OCI-LY7 (cell line): ENCODE results near the gene RASA2. TPM values are rescaled to one million over a fixed set of nuclear protein-coding genes. Genes with fewer than 3 reads are reported as not detected.

ENCODE experiments used
- BruUV-seq: library from RNA; stranded (reverse); fragments of 400-500 nt; replicated peaks from 2 replicates; lab custom pipeline; 2021; lab: Mats Ljungman, UMichigan
- CTCF ChIA-PET: fragments of 300-600 bp; sonication (Branson Sonifier 250); formaldehyde crosslinking; loops from one replicate; lab custom pipeline; 2022; ENCODE audit warnings: antibody characterized with exemption; ENCODE audit not compliant: unreplicated experiment; lab: Charles Lee
- POLR2A ChIA-PET: fragments of 300-600 bp; sonication (Branson Sonifier 250); formaldehyde crosslinking; loops from one replicate; lab custom pipeline; 2022; ENCODE audit warnings: antibody characterized with exemption; lab: Charles Lee
- DNase-seq: peaks from one replicate; pipeline ENCODE4 v3.0.0-alpha.2; 2015; ENCODE audit warnings: low spot score
- H2AFZ ChIP-seq: fragments of 200-600 bp; sonication (generic), shearing (Covaris generic); 2 replicates; pipeline ENCODE4 v1.6.1; 2014; ENCODE audit warnings: mild to moderate bottlenecking, antibody characterized with exemption, low read length, moderate library complexity
- H3K27ac ChIP-seq: fragments of 200-600 bp; sonication (generic); 2 replicates; pipeline ENCODE4 v1.5.1; 2014; ENCODE audit warnings: mixed run types, low read depth, mild to moderate bottlenecking, moderate library complexity, low read length, inconsistent platforms; ENCODE audit not compliant: poor library complexity, severe bottlenecking
- H3K36me3 ChIP-seq: fragments of 200-600 bp; sonication (generic); 2 replicates; pipeline ENCODE4 v1.6.1; 2014; ENCODE audit warnings: mild to moderate bottlenecking, antibody characterized with exemption, low read length, moderate library complexity, mixed read lengths; ENCODE audit not compliant: insufficient read depth
- H3K4me1 ChIP-seq: fragments of 200-600 bp; sonication (generic); 2 replicates; pipeline ENCODE4 v1.5.1; 2014; ENCODE audit warnings: mild to moderate bottlenecking, low read length; ENCODE audit not compliant: insufficient read depth, poor library complexity, severe bottlenecking
- H3K4me2 ChIP-seq: fragments of 200-600 bp; sonication (generic); 2 replicates; pipeline ENCODE4 v1.6.1; 2014; ENCODE audit warnings: mild to moderate bottlenecking, low read length
- H3K4me3 ChIP-seq: fragments of 200-600 bp; sonication (generic); 2 replicates; pipeline ENCODE4 v1.5.1; 2014; ENCODE audit warnings: mild to moderate bottlenecking, low read depth, low read length; ENCODE audit not compliant: poor library complexity, severe bottlenecking
- H3K79me2 ChIP-seq: fragments of 200-600 bp; sonication (generic); 2 replicates; pipeline ENCODE4 v1.6.1; 2016; ENCODE audit warnings: low read depth, mild to moderate bottlenecking, low read length, moderate library complexity, mixed read lengths; ENCODE audit not compliant: insufficient read depth
- H3K9me2 ChIP-seq: fragments of 200-600 bp; sonication (generic); 2 replicates; pipeline ENCODE4 v1.6.1; 2016; ENCODE audit warnings: mild to moderate bottlenecking, low read length, mixed read lengths; ENCODE audit not compliant: insufficient read depth
- H3K9me3 ChIP-seq: fragments of 200-600 bp; sonication (generic); 2 replicates; pipeline ENCODE4 v1.6.1; 2014; ENCODE audit warnings: mild to moderate bottlenecking, mixed run types, low read length, mixed read lengths
- H4K20me1 ChIP-seq: fragments of 200-600 bp; sonication (generic); 2 replicates; pipeline ENCODE4 v1.6.1; 2014; ENCODE audit warnings: mild to moderate bottlenecking, antibody characterized with exemption, low read length, moderate library complexity, mixed read lengths; ENCODE audit not compliant: insufficient read depth
- EZH2phosphoT487 ChIP-seq: fragments of 200-600 bp; sonication (generic); IDR thresholded peaks from 2 replicates; pipeline ENCODE4 v1.6.1; 2018; ENCODE audit warnings: low read depth, borderline replicate concordance, mild to moderate bottlenecking, mixed run types, antibody characterized with exemption, low read length, moderate library complexity, mixed read lengths
- intact Hi-C: fragments of 100-400 bp; cut with micrococcal nuclease; formaldehyde crosslinking; loops from one replicate; pipeline ENCODE4 v1.10.0; 2022; ENCODE audit not compliant: unreplicated experiment
- total RNA-seq, 2 experiments: library from RNA; depleted of rRNA in 1 of 2; stranded (reverse); fragments of >200 nt in 1 of 2; shearing (Covaris generic) in 1 of 2; gene quantifications; 2 replicates each; pipeline ENCODE4 v1.2.3, GENCODE V29; 2014 to 2022
- TF ChIP-seq, protein P1 (sequence below): fragments of 200-600 bp; sonication (generic); conservative IDR thresholded peaks from 2 replicates; pipeline ENCODE4 v1.5.1; 2014; ENCODE audit warnings: mild to moderate bottlenecking, antibody characterized with exemption, low read length, moderate library complexity, mixed read lengths

The RASA2 gene
- total RNA-seq, 2 experiments from 2014 or later, result 11.0 to 21.7 TPM

GRCh38 chr3:141540531-141540930 is 53.7 kb downstream of the RASA2 start:
- Histone ChIP-seq H3K4me3 (no peak overlapping the region), H3K27ac (no peak overlapping the region), H3K36me3 (peaks cover 41% of the 10 kb centered on the region), H3K9me2 (no peaks in the 10 kb centered on the region), H3K4me2 (no peak overlapping the region), H3K9me3 (peaks cover 24% of the 10 kb centered on the region; the same call in 1 of the 2 replicates), H4K20me1 (no peaks in the 10 kb centered on the region), H2AFZ (no peak overlapping the region), H3K4me1 (no peaks in the 10 kb centered on the region), H3K79me2 (no peaks in the 10 kb centered on the region)
- TF ChIP-seq, protein P1, sequence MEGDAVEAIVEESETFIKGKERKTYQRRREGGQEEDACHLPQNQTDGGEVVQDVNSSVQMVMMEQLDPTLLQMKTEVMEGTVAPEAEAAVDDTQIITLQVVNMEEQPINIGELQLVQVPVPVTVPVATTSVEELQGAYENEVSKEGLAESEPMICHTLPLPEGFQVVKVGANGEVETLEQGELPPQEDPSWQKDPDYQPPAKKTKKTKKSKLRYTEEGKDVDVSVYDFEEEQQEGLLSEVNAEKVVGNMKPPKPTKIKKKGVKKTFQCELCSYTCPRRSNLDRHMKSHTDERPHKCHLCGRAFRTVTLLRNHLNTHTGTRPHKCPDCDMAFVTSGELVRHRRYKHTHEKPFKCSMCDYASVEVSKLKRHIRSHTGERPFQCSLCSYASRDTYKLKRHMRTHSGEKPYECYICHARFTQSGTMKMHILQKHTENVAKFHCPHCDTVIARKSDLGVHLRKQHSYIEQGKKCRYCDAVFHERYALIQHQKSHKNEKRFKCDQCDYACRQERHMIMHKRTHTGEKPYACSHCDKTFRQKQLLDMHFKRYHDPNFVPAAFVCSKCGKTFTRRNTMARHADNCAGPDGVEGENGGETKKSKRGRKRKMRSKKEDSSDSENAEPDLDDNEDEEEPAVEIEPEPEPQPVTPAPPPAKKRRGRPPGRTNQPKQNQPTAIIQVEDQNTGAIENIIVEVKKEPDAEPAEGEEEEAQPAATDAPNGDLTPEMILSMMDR, result no peak
- no peak for TF ChIP-seq EZH2phosphoT487
- no TSS peak for BruUV-seq
- intact Hi-C loops, result no loop called here
- POLR2A ChIA-PET, result interaction anchor here (1.5 kb wide), 1 partner anchor 37 kb away, joined by 3 read pairs; no protein-coding TSS in a partner anchor
- DNase-seq, result no peak
- CTCF ChIA-PET, result no interaction called here

GRCh38 chr3:141542202-141542969 is 55.6 kb downstream of the RASA2 start:
- Histone ChIP-seq H2AFZ (no peak overlapping the region), H3K9me2 (no peaks in the 10 kb centered on the region), H3K9me3 (peaks cover 21% of the 10 kb centered on the region; the same call in 1 of the 2 replicates), H3K36me3 (peaks cover 42% of the 10 kb centered on the region), H3K4me2 (no peak overlapping the region), H3K4me3 (no peak overlapping the region), H3K79me2 (no peaks in the 10 kb centered on the region), H3K27ac (no peak overlapping the region), H4K20me1 (no peaks in the 10 kb centered on the region), H3K4me1 (no peaks in the 10 kb centered on the region)
- POLR2A ChIA-PET, result no interaction called here
- CTCF ChIA-PET, result no interaction called here
- DNase-seq, result no peak
- no TSS peak for BruUV-seq
- TF ChIP-seq, protein P1, result no peak
- TF ChIP-seq EZH2phosphoT487, result no peak
- intact Hi-C loops, result no loop called here

DNA sequence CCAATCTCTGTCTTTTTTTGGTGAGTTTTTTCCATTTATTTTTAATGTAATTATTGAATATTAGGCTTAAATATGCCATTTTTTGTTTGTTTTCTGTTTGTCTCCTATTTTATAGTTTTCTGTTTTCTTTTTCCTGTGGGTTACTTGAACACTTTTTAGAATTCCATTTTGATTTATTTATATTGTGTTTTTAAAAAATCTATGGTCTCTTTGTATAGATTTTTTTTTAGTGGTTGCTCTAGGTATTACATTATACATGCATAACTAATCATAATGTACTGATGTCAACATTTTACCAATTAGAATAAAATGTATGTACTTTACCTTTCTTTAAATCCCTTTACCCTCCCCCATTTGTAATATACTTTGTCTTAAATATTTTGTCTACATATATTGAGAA is 56.2 kb downstream of the RASA2 start:
- H3K4me2 ChIP-seq, result no peak overlapping the region
- DNase-seq, result no peak
- H3K36me3 ChIP-seq, result peaks cover 48% of the 10 kb centered on the region
- H3K4me1 ChIP-seq, result no peaks in the 10 kb centered on the region
- ChIA-PET POLR2A (no interaction called here), CTCF (no interaction called here)
- intact Hi-C loops, result no loop called here
- no peaks in the 10 kb centered on the region for H3K79me2 ChIP-seq
- H3K4me3 ChIP-seq, result no peak overlapping the region
- no peaks in the 10 kb centered on the region for H4K20me1 ChIP-seq
- no peaks in the 10 kb centered on the region for H3K9me2 ChIP-seq
- H3K9me3 ChIP-seq, result peaks cover 27% of the 10 kb centered on the region; the same call in 1 of the 2 replicates
- H3K27ac ChIP-seq, result no peak overlapping the region
- no TSS peak for BruUV-seq
- TF ChIP-seq, protein P1, result peak; percentile 17; the same call in 1 of the 2 replicates
- TF ChIP-seq EZH2phosphoT487, result no peak
- no peak overlapping the region for H2AFZ ChIP-seq
